K562 (cell line): ENCODE data around the gene SPARC. TPM values are rescaled to one million over a fixed set of nuclear protein-coding genes. Genes with fewer than 3 reads are reported as not detected.

Source experiments
- ATAC-seq: fragments of 200-7000 bp; cut with Tn5 transposase; 3 replicates; pipeline ENCODE4 v1.9.1; 2020; ENCODE audit warnings: moderate library complexity
- BruUV-seq: library from RNA; stranded (reverse); fragments of 400-500 nt; replicated peaks from 2 replicates; lab custom pipeline; 2021; lab: Mats Ljungman, UMichigan
- CTCF ChIA-PET: fragments of 300-600 bp; formaldehyde crosslinking; extraction: SDS; loops from one replicate; lab custom pipeline; 2021; ENCODE audit warnings: low intra/inter-chr PET ratio; lab: Yijun Ruan, JAX
- POLR2A ChIA-PET: fragments of 300-600, 350-650 bp; sonication (Branson Sonifier 250); formaldehyde crosslinking; extraction: SDS; loops from one replicate; lab custom pipeline; 2021; ENCODE audit warnings: antibody characterized with exemption, inconsistent platforms; lab: Yijun Ruan, JAX
- DNase-seq, 4 experiments: peaks; one replicate each; pipeline versions ENCODE4 v3.0.0 to v3.0.0-alpha.2; 2011 to 2018; ENCODE audit warnings: low spot score in 3 of 4, mixed read lengths in 3 of 4; ENCODE audit errors: extremely low read depth in 1 of 4
- FAIRE-seq: peaks from 2 replicates; lab custom pipeline; 2011; peaks lifted over from hg19 to GRCh38; lab: Jason Lieb, UNC
- H2AFZ ChIP-seq: 2 replicates; pipeline ENCODE4 v1.6.0; 2011; ENCODE audit warnings: low read depth, low read length, control low read depth, inconsistent platforms
- H3K27ac ChIP-seq: fragments of 200-600 bp; 3 replicates; pipeline ENCODE4 v1.8.0; 2011; ENCODE audit warnings: low read depth, mild to moderate bottlenecking, control low read depth, inconsistent platforms, low read length, moderate library complexity, mixed read lengths; ENCODE audit errors: extremely low read depth
- H3K27me3 ChIP-seq, 2 experiments: fragments of 300-600 bp in 1 of 2; 2 replicates in 1 of 2; 3 replicates in 1 of 2; pipeline versions ENCODE4 v1.6.0 to v1.8.0; 2011; ENCODE audit warnings: inconsistent platforms in 2 of 2, low read length in 2 of 2, mild to moderate bottlenecking in 1 of 2, mixed read lengths in 1 of 2, moderate library complexity in 1 of 2; ENCODE audit not compliant: control insufficient read depth in 2 of 2, insufficient read depth in 2 of 2
- H3K36me3 ChIP-seq: fragments of 300-600 bp; 3 replicates; pipeline ENCODE4 v1.8.0; 2011; ENCODE audit warnings: mild to moderate bottlenecking, low read length, inconsistent platforms; ENCODE audit not compliant: control insufficient read depth, insufficient read depth
- H3K4me1 ChIP-seq, 2 experiments: fragments of 200-600 bp in 1 of 2; replicated peaks in 1 of 2; 2 replicates in 1 of 2; 3 replicates in 1 of 2; pipeline versions ENCODE4 v1.5.1 to v1.8.0; 2011; ENCODE audit warnings: inconsistent platforms in 2 of 2, low read length in 2 of 2, mild to moderate bottlenecking in 1 of 2, mixed read lengths in 1 of 2, moderate library complexity in 1 of 2; ENCODE audit not compliant: control insufficient read depth in 2 of 2, insufficient read depth in 2 of 2
- H3K4me2 ChIP-seq: 2 replicates; pipeline ENCODE4 v1.6.1; 2011; ENCODE audit warnings: low read length, control low read depth, inconsistent platforms, mixed read lengths; ENCODE audit not compliant: insufficient read depth
- H3K4me3 ChIP-seq: fragments of 200-600 bp; sonication (generic), shearing (Covaris generic); 2 replicates; pipeline ENCODE4 v1.5.1; 2016; ENCODE audit warnings: control low read depth, inconsistent platforms
- H3K79me2 ChIP-seq: fragments of 200-600 bp; 3 replicates; pipeline ENCODE4 v1.8.0; 2011; ENCODE audit warnings: low read length, inconsistent platforms; ENCODE audit not compliant: control insufficient read depth, insufficient read depth
- H3K9ac ChIP-seq, 2 experiments: 2 replicates each; pipeline versions ENCODE4 v1.6.0 to v1.6.1; 2011; ENCODE audit warnings: low read depth in 2 of 2, low read length in 2 of 2, control low read depth in 1 of 2, inconsistent platforms in 1 of 2, mild to moderate bottlenecking in 1 of 2, mixed read lengths in 1 of 2; ENCODE audit not compliant: insufficient read depth in 1 of 2
- H3K9me1 ChIP-seq: one replicate; pipeline ENCODE4 v1.6.0; 2011; ENCODE audit warnings: inconsistent platforms, mild to moderate bottlenecking, low read length, moderate library complexity; ENCODE audit not compliant: control insufficient read depth, insufficient read depth
- H3K9me3 ChIP-seq: replicated peaks from 2 replicates; pipeline ENCODE4 v1.5.1; 2011; ENCODE audit warnings: low read depth, low read length, inconsistent platforms; ENCODE audit not compliant: control insufficient read depth, insufficient read depth
- H4K20me1 ChIP-seq: replicated peaks from 2 replicates; pipeline ENCODE4 v1.6.1; 2011; ENCODE audit warnings: low read length, inconsistent platforms, mixed read lengths; ENCODE audit not compliant: control insufficient read depth, insufficient read depth
- ARID3A ChIP-seq: IDR thresholded peaks from 2 replicates; pipeline ENCODE4 v1.6.1; 2012; ENCODE audit warnings: low read depth, low read length, improper control_type of control experiment, borderline replicate concordance
- BRCA1 ChIP-seq, 2 experiments: fragments of 450-650 bp in 1 of 2; sonication (generic) in 1 of 2; formaldehyde crosslinking in 1 of 2; IDR thresholded peaks; 2 replicates each; pipeline versions ENCODE4 v1.5.0 to v1.6.1; 2017 to 2020; ENCODE audit warnings: mild to moderate bottlenecking in 1 of 2, missing genetic modification reagents in 1 of 2
- PKNOX1 ChIP-seq: fragments of 450-650 bp; IDR thresholded peaks from 2 replicates; pipeline ENCODE4 v1.6.1; 2016
- SIRT6 ChIP-seq: IDR thresholded peaks from one replicate; pipeline ENCODE4 v1.6.1; 2012; ENCODE audit warnings: low read depth, mild to moderate bottlenecking, control low read depth, inconsistent platforms, low read length, moderate library complexity
- SMAD2 ChIP-seq: fragments of 150-350 bp; IDR thresholded peaks from 2 replicates; pipeline ENCODE4 v1.6.1; 2014; ENCODE audit warnings: low read depth, mild to moderate bottlenecking, low read length
- SREBF2 ChIP-seq: sonication (generic); formaldehyde crosslinking; IDR thresholded peaks from 2 replicates; pipeline ENCODE4 v1.4.0; 2020; ENCODE audit warnings: mild to moderate bottlenecking, missing genetic modification reagents
- XRCC4 ChIP-seq: IDR thresholded peaks from one replicate; pipeline ENCODE4 v1.6.1; 2011; ENCODE audit not compliant: insufficient read depth, insufficient read length; ENCODE audit errors: extremely low read depth
- ZKSCAN3 ChIP-seq: fragments of 250-450 bp; sonication (Bioruptor Pico); IDR thresholded peaks from 2 replicates; pipeline ENCODE4 v1.4.0; 2020
- in situ Hi-C: fragments of 300-500 bp; cut with MboI; formaldehyde crosslinking; loops from 4 replicates; pipeline ENCODE4 v1.15.0; 2018; ENCODE audit warnings: inconsistent platforms, mixed read lengths
- intact Hi-C: fragments of 100-400 bp; cut with micrococcal nuclease; formaldehyde crosslinking; loops from 2 replicates; pipeline ENCODE4 v1.14.2; 2022
- polyA plus RNA-seq, 8 experiments: library from polyadenylated mRNA; depleted of rRNA in 4 of 8; stranded (reverse) in 5 of 8; unstranded in 3 of 8; fragments of >200 nt; fragmentation: Nextera tagmentation in 2 of 8; fragmentation: Illumina TruSeq in 1 of 8; extraction: Ambion mirVana in 2 of 8; extraction: Trizol in 1 of 8; gene quantifications; 2 replicates each; pipeline versions ENCODE4 v1.2.1 to v1.2.3, GENCODE V29; 2011 to 2014; ENCODE audit warnings: inconsistent platforms in 1 of 8, missing spikeins in 1 of 8
- total RNA-seq, 7 experiments: library from RNA; depleted of rRNA in 6 of 7; stranded (reverse); fragments of >200 nt in 6 of 7; fragmentation: Illumina TruSeq in 2 of 7; extraction: Trizol in 2 of 7; gene quantifications; 2 replicates each; pipeline versions ENCODE4 v1.2.1 to v1.2.3, GENCODE V29; 2011 to 2021; ENCODE audit warnings: low replicate concordance in 1 of 7

The SPARC gene
- total and polyA plus RNA-seq, 9 of the 15 experiments (the other 6 are each of a cell fraction or from before 2014, with no cell fraction given) = 6.1 to 35.6 (median 12.2) TPM

DNA sequence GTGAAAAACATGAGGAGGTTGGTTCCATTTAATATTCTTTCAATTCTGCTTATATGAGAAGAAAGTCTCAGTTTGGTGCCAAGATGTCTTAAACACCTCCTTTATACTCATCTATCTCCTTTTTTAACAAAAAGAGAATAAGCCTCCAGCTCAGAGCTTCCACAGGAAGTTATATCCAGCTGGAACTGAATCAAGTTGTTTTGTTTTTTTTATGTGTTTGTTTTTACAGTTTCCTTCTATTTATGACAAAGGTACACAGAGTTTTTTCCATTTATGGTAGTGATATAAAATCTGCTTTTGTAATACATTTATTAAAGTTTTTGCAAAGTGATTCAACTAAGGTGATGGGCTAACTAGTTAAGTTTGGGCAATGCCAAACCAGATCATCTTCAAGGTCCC is 10.4 kb downstream of the SPARC start:
- CTCF ChIA-PET = no interaction called here
- no TSS peak for BruUV-seq
- Histone ChIP-seq H4K20me1 (peaks cover 3% of the 10 kb centered on the region; the same call in 1 of the 2 replicates), H3K4me2 (no peak overlapping the region), H2AFZ (no peak overlapping the region), H3K27ac (no peak overlapping the region), H3K9me3 (no peaks in the 10 kb centered on the region), H3K36me3 (no peaks in the 10 kb centered on the region), H3K9me1 (no peaks in the 10 kb centered on the region)
- FAIRE-seq (no peak), DNase-seq (no peak), ATAC-seq (no peak)
- TF ChIP-seq PKNOX1 (no peak), XRCC4 (no peak), SREBF2 (CRISPR knock-in tag) (no peak), BRCA1 (IDR thresholded peaks at IDR 0.05) (no peak), BRCA1 (CRISPR knock-in tag; IDR thresholded peaks at IDR 0.05) (no peak), ZKSCAN3 (no peak), ARID3A (no peak), SMAD2 (no peak), SIRT6 (no peak)
- TF ChIP-seq, all 486 proteins: peak for 0
- intact Hi-C loops (no loop called here), in situ Hi-C loops (no loop called here)
- Histone ChIP-seq H3K4me3 (no peak overlapping the region), H3K9ac (no peak overlapping the region), H3K27me3 (peaks cover 31 to 37% of the 10 kb centered on the region in 2 experiments), H3K4me1 (no peaks in the 10 kb centered on the region; a peak in 1 of 5 replicates), H3K79me2 (no peaks in the 10 kb centered on the region)
- POLR2A ChIA-PET = no interaction called here
